GM18907 (cell line): ENCODE data around the gene ZRANB3.

Experiments used
- ATAC-seq: cut with Tn5 transposase; IDR thresholded peaks from one replicate; pipeline ENCODE4 v1.9.1; 2021; ENCODE audit warnings: mild to moderate bottlenecking, moderate library complexity; ENCODE audit not compliant: unreplicated experiment

Gene ZRANB3

DNA sequence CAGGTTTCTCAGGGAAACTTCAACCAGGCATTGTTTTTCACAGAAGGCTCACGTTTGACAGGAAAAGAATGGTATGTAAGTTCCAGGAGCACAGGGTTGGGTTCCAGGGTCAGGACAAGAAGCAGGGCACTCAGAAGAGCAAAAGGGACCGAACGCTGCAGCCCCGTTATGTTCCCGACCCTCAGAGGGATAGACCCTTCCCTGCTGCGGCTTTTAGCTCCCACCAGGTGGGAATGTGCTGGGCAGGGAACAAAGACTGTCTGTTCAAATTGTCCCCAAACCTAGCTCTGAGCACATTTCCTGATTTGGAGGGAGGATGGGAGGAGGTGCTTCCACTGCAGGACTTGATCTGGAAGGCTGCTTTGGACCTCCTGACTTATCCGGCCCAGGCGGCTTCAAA is 348.8 kb downstream of the ZRANB3 start:
- ATAC-seq = no peak

- no peak for ATAC-seq
These were observed 351.3 kb downstream of the ZRANB3 start for GRCh38 chr2:135179689-135180088.

GRCh38 chr2:135175177-135175576 is 355.8 kb downstream of the ZRANB3 start:
- no peak for ATAC-seq

GRCh38 chr2:135174810-135175093 is 356.3 kb downstream of the ZRANB3 start:
- ATAC-seq = no peak

DNA sequence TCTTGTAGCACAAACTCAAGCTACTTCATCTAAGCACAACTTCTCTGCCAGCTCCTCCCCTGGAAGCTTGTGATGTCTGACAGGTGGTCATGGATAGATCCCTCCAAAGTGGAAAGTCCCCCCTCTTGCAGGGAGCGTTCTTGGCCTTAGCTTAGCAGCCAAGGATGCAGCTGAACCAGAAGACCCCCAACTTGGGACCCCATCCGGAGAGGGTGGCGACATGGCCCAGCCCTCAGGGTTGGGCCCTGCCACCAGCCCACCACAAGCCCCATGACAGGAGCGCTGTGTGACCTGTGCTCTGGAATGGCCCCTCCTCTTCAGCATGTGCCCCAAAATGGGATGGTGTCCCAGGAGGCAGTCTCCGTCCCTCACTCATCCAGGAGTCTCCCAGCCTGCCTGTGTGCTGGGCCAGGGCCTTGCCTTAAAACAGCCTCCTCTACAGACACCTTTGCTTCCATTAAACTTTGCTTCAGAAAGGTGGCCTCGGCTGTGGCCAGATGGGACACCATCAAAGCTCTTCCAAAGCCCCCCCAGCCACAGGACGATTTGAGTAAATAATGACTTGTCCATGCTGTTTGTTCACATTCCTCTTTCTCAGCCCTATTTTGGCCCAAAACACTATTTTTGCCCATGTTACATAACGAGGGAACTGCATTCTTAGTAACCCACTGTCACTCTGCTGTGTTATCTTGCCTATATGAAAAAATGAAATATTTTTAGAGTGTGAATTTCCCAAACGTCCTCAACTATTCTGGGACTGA is 356.8 kb downstream of the ZRANB3 start:
- ATAC-seq = no peak

DNA sequence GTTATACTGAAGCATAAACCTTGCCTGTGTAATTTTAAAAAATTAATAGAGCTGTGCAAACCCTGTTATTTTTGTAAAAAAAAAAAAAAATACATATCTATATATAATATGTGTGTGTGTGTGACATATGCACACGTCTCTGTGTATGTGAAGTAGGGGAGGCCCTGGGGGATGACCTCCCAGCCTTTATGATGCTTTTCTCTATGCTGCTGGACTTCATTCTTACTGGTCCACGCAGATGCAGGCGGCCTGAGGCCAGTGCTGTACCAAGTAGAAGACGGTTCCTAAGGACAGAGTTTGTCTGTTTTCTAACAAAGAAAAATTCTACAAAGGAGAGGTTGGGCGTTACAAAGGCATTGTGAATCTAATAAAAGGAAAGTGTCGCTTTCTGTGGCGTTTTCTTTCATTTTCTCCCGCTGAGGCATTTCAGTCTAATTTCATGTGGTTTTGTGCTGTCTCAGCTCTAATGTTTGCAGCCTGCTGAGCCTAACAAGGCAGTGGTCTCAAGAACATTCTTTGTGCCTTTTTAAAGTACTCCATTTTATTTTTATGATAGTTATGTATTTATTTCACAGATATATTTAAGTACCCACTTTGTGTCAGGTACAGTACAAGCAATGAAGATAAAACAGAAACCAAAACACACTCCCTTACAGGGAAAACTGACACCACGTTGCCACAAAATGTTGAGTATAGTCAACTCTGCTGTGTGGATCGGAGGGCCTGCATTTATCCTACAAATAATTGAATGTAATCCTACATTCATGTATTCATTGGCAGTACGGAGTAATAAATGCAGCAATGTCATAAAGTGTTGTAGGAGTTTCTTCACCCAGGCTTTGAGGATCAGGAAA is 360.9 kb downstream of the ZRANB3 start:
- no peak for ATAC-seq

- no peak for ATAC-seq
These were observed 362.7 kb downstream of the ZRANB3 start for GRCh38 chr2:135168204-135168856.

GRCh38 chr2:135167273-135167672 is 363.7 kb downstream of the ZRANB3 start:
- ATAC-seq = no peak

DNA sequence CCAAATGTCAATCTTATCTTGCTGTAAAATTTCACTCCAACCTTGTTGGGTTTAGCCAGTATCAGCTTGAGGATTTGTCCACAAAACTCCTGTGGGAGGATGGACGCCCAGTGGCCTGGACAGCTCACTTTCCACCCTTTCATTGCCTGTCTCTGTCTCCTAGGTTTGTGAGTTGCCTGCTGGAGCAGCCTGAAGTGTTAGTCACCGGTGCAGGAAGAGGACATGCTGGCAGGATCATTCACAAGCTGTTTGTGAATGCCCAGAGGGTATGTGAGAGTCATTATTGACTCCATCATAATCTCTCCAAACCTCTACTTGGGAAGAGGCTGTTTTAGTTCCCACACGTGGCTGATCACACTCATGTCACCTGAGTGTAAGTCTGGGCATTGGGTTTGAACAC is 366.6 kb downstream of the ZRANB3 start:
- no peak for ATAC-seq

- ATAC-seq = no peak
These were observed 367.1 kb downstream of the ZRANB3 start for GRCh38 chr2:135163901-135164300.

GRCh38 chr2:135163306-135163705 is 367.7 kb downstream of the ZRANB3 start:
- ATAC-seq = no peak

DNA sequence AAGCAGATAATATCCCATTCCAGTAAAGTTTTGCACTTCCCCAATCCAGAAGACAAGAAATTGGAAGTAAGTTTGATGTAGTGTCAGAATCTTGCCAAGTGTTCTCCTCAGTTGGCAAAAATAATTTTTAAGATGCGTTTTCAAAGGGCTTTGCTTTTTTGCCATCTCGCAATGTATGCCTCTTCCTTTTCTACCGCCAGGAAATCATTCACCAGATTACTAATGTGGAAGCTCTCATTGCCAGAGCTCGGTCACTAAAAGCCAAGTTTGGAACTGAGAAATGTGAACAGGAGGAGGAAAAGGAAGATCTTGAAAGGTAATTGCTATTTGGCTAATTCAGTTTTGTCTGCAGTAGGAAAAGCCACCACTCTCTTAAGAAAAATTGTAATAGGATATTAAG is 368.2 kb downstream of the ZRANB3 start:
- ATAC-seq = no peak

DNA sequence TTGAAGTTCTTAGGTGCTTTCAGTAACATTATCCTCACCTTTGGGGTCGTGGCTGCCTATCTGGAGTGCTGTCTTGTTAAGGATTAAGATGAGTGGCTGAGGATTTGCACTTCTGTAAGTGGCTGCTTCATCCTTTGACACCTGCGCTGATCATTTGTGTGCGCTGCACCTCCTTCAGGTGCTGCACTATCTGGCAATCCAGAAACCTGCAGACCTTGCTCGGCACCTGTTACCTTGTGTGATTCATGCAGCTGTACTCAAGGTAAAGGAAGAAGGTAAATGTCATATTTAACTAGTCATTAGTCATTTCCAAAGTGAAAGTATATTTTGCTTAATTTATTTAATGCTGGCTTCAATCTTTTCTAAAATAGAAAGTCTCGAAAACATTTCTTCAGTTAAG is 368.6 kb downstream of the ZRANB3 start:
- ATAC-seq = no peak

- no peak for ATAC-seq
These were observed 371.8 kb downstream of the ZRANB3 start for GRCh38 chr2:135159191-135159590.

DNA sequence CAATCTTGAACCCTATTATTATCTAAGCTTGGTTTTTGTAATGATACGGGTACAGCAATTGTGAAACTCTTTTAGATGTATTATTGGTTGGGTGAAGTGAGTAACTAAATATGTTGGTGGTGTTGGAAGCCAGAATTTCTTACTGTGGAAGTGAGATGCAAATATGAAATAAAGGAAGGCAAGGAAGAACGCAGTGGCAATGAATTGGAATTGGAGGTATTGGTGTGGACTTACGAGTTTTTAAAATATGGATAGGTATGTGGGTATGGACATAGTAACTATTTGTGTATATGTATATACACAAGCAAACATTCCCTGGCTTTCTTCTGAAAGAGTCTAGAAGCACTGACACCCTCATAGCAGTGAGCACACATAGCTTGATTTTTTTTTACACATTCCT is 373.2 kb downstream of the ZRANB3 start:
- ATAC-seq = no peak

DNA sequence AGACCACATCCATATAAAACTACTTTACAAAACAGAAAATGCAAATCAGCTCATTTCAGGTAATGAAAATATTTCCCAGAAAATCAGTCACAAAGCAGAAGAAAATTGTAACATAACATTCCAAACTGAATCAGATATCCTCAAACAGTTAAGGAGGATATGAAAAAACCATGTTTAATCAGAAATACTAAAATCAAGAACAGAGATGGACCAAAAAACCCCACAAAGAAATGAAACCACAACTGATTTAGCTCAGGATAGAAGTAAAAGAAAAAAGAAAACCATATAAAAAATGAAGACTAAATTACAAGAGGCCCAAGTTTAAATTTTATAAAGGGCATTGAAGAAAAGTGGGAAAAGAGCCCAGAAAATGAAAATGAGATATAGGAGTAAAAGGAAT is 376.1 kb downstream of the ZRANB3 start:
- no peak for ATAC-seq

GRCh38 chr2:135152361-135152760 is 378.7 kb downstream of the ZRANB3 start:
- ATAC-seq = no peak

- ATAC-seq = no peak
These were observed 379.4 kb downstream of the ZRANB3 start for GRCh38 chr2:135151615-135152014.

GRCh38 chr2:135150725-135151124 is 380.3 kb downstream of the ZRANB3 start:
- ATAC-seq = no peak

DNA sequence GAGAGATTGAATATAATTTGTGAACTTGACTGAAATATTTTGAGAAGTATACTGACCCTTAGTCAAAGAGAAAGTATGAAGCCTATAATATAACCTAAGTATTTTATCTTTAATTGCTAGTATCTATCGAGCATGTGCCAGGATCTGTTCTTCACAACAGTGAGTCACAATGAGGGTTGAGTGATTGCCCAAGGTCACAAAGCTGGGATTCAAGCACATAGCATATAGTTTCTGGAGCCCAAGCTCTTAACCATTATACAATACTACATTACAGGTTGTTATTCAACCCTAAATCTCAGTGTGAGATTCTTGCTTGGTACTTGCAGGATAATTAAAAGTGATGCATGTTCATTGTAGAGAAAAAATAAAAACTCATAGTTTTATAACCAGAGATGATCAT is 381.8 kb downstream of the ZRANB3 start:
- no peak for ATAC-seq

GRCh38 chr2:135144343-135144742 is 386.7 kb downstream of the ZRANB3 start:
- ATAC-seq = no peak

- ATAC-seq = no peak
These were observed 388.7 kb downstream of the ZRANB3 start for GRCh38 chr2:135142323-135142722.
